SK-N-SH treated with all-trans-retinoic acid at 6 μM for 48 hours (cell line): ENCODE data around the gene GCNT3.

Source experiments
- ATAC-seq: fragments of 200-7000 bp; cut with Tn5 transposase; 3 replicates; pipeline ENCODE4 v1.9.1; 2020; ENCODE audit warnings: mild to moderate bottlenecking, moderate library complexity
- ARNTL ChIP-seq: fragments of 450-650 bp; formaldehyde crosslinking; IDR thresholded peaks from 2 replicates; pipeline ENCODE4 v1.5.0; 2020; ENCODE audit warnings: low read depth, mild to moderate bottlenecking, moderate library complexity, borderline replicate concordance
- BACH2 ChIP-seq: fragments of 250-450 bp; sonication (Bioruptor Pico); IDR thresholded peaks from 2 replicates; pipeline ENCODE4 v1.9.0; 2021; ENCODE audit warnings: mild to moderate bottlenecking, borderline replicate concordance
- CREB5 ChIP-seq: fragments of 250-450 bp; sonication (Bioruptor Pico); IDR thresholded peaks from 2 replicates; pipeline ENCODE4 v1.5.1; 2020; ENCODE audit warnings: low read depth, mild to moderate bottlenecking, moderate library complexity
- CSDC2 ChIP-seq: fragments of 250-450 bp; sonication (Bioruptor Pico); IDR thresholded peaks from 2 replicates; pipeline ENCODE4 v1.5.0; 2020; ENCODE audit warnings: mild to moderate bottlenecking, moderate library complexity
- CSRNP3 ChIP-seq: fragments of 250-450 bp; sonication (Bioruptor Pico); IDR thresholded peaks from 2 replicates; pipeline ENCODE4 v1.5.1; 2021; ENCODE audit warnings: mild to moderate bottlenecking, moderate library complexity
- GLIS3 ChIP-seq: fragments of 250-450 bp; sonication (Bioruptor Pico); IDR thresholded peaks from 2 replicates; pipeline ENCODE4 v1.5.0; 2020; ENCODE audit warnings: mild to moderate bottlenecking, moderate library complexity
- ISL1 ChIP-seq: fragments of 250-450 bp; sonication (Bioruptor Pico); IDR thresholded peaks from 2 replicates; pipeline ENCODE4 v2.1.2; 2022; ENCODE audit warnings: mild to moderate bottlenecking, moderate library complexity
- OSR1 ChIP-seq: fragments of 250-450 bp; sonication (Bioruptor Pico); IDR thresholded peaks from 2 replicates; pipeline ENCODE4 v1.8.0; 2022; ENCODE audit warnings: moderate library complexity, mild to moderate bottlenecking, inconsistent platforms
- PATZ1 ChIP-seq: fragments of 250-450 bp; sonication (Bioruptor Pico); IDR thresholded peaks from 2 replicates; pipeline ENCODE4 v1.8.0; 2020; ENCODE audit warnings: mild to moderate bottlenecking, moderate library complexity, borderline replicate concordance
- POU6F1 ChIP-seq: fragments of 250-450 bp; sonication (Bioruptor Pico); IDR thresholded peaks from 2 replicates; pipeline ENCODE4 v1.8.0; 2021; ENCODE audit warnings: low read depth, mild to moderate bottlenecking, moderate library complexity, borderline replicate concordance
- PPARA ChIP-seq: fragments of 250-450 bp; sonication (Bioruptor Pico); IDR thresholded peaks from 2 replicates; pipeline ENCODE4 v1.5.0; 2020; ENCODE audit warnings: mild to moderate bottlenecking, borderline replicate concordance
- RARB ChIP-seq: fragments of 250-450 bp; sonication (Bioruptor Pico); IDR thresholded peaks from 2 replicates; pipeline ENCODE4 v1.8.0; 2021; ENCODE audit warnings: mild to moderate bottlenecking, moderate library complexity
- TCF4 ChIP-seq: fragments of 250-450 bp; sonication (Bioruptor Pico); IDR thresholded peaks from 2 replicates; pipeline ENCODE4 v1.8.0; 2021; ENCODE audit warnings: mild to moderate bottlenecking, moderate library complexity, borderline replicate concordance
- TOX ChIP-seq: fragments of 250-450 bp; sonication (Bioruptor Pico); IDR thresholded peaks from 2 replicates; pipeline ENCODE4 v1.8.0; 2021; ENCODE audit warnings: mild to moderate bottlenecking, moderate library complexity, borderline replicate concordance
- ZC3H10 ChIP-seq: fragments of 250-450 bp; sonication (Bioruptor Pico); IDR thresholded peaks from 2 replicates; pipeline ENCODE4 v1.5.1; 2021; ENCODE audit warnings: mild to moderate bottlenecking, moderate library complexity
- ZFP3 ChIP-seq: fragments of 250-450 bp; sonication (Bioruptor Pico); IDR thresholded peaks from 2 replicates; pipeline ENCODE4 v1.5.0; 2020; ENCODE audit warnings: mild to moderate bottlenecking, moderate library complexity
- ZFP30 ChIP-seq: fragments of 450-650 bp; formaldehyde crosslinking; IDR thresholded peaks from 2 replicates; pipeline ENCODE4 v1.5.0; 2022; ENCODE audit warnings: mild to moderate bottlenecking, moderate library complexity
- ZNF565 ChIP-seq: fragments of 450-650 bp; formaldehyde crosslinking; conservative IDR thresholded peaks from 2 replicates; pipeline ENCODE4 v1.5.0; 2020; ENCODE audit warnings: low read depth, mild to moderate bottlenecking, moderate library complexity
- ZNF70 ChIP-seq: fragments of 450-650 bp; formaldehyde crosslinking; IDR thresholded peaks from 2 replicates; pipeline ENCODE4 v1.5.0; 2020; ENCODE audit warnings: mild to moderate bottlenecking, moderate library complexity
- ZNF8 ChIP-seq: fragments of 450-650 bp; formaldehyde crosslinking; IDR thresholded peaks from 2 replicates; pipeline ENCODE4 v1.5.0; 2020; ENCODE audit warnings: mild to moderate bottlenecking, moderate library complexity

GCNT3 gene

GRCh38 chr15:59668556-59668955 is 57.0 kb downstream of the GCNT3 start:
- TF ChIP-seq OSR1 (CRISPR knock-in tag), result no peak
- no peak for TF ChIP-seq ISL1
- no peak for TF ChIP-seq ZNF565 (CRISPR knock-in tag)
- TF ChIP-seq TOX (CRISPR knock-in tag), result no peak
- no peak for TF ChIP-seq TCF4 (CRISPR knock-in tag)
- TF ChIP-seq ARNTL (CRISPR knock-in tag), result no peak
- no peak for TF ChIP-seq ZC3H10 (CRISPR knock-in tag)
- TF ChIP-seq ZNF70 (CRISPR knock-in tag), result no peak
- no peak for TF ChIP-seq POU6F1 (CRISPR knock-in tag)
- TF ChIP-seq ZFP3 (CRISPR knock-in tag), result no peak
- TF ChIP-seq RARB (CRISPR knock-in tag), result no peak
- no peak for TF ChIP-seq BACH2 (CRISPR knock-in tag)
- TF ChIP-seq ZFP30 (CRISPR knock-in tag), result no peak
- no peak for TF ChIP-seq GLIS3
- no peak for TF ChIP-seq PPARA (CRISPR knock-in tag)
- TF ChIP-seq PATZ1 (CRISPR knock-in tag), result no peak
- TF ChIP-seq CSRNP3 (CRISPR knock-in tag), result no peak
- TF ChIP-seq ZNF8 (CRISPR knock-in tag), result no peak
- TF ChIP-seq CSDC2 (CRISPR knock-in tag), result no peak
- TF ChIP-seq CREB5 (CRISPR knock-in tag), result no peak
- no peak for ATAC-seq
